ENCODE measurements around the gene STPG1.
"Not testable (repeated sequence)": the region's sequence is repeated elsewhere in the genome, so short reads cannot be mapped to it uniquely, and the experiment has no call there.

STPG1 gene

DNA sequence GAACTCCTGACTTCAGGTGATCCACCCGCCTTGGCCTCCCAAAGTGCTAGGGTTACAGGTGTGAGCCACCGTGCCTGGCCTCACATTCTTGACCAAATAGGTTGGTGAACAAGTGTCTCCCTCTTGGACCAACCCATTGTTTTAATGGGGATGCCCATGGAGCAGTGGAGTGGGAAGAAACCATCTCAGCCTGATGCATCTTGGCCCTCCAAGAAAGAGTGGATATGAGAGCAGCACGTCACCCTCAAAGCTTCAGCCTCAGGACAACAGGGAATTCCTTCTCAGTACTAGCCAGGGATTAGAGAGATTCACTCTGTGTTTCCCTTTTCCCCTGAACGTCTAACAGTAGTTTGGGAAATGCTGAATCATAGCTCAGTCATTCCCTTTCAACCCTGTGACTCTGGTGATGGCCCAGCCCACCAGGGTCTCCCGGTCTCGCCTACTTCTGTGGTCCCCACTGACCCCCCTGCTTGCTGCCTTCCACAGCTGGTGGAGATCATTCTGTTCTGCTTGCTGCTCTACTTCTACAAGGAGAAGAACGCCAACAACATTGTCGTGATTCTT lies 39.4 kb upstream of the STPG1 start:
- TF ChIP-seq CTCF (IDR thresholded peaks at IDR 0.05; ENCODE audit: low read depth, low read length, missing control alignments) = no peak
- Histone ChIP-seq H3K27me3 (replicated peaks) (no peaks in the 10 kb centered on the region), H3K27ac (no peak overlapping the region), H3K4me3 (ENCODE audit: low read depth, low read length) (no peak overlapping the region), H3K36me3 (replicated peaks) (peaks cover 6% of the 10 kb centered on the region)
- no peak for DNase-seq
- in situ Hi-C loops (cut with HindIII; ENCODE audit: low pct_ligation_motif_present, low sequenced_read_pairs) = no loop called here

DNA sequence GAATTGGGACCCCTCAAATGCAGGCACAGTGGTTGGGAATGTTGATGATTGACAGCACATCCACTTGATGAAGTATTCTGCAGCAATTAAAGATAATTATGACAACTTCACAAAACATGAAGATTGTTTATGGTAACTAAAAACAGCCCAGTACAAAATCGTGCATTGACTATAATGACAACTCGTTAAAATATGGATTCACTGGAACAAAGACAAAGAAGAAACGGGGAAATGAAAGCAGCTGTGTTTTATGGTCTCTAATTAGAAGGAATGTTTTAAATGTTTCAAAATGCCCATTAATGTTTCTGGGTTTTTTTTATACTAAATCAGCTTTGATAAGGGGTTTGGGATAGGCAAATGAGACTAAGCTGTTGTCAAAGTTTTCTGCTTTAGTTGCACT lies 38.2 kb upstream of the STPG1 start:
- H3K36me3 ChIP-seq (replicated peaks) = peaks cover 6% of the 10 kb centered on the region
- DNase-seq = no peak
- no peak overlapping the region for H3K27ac ChIP-seq
- H3K27me3 ChIP-seq (replicated peaks) = no peaks in the 10 kb centered on the region
- in situ Hi-C loops (cut with HindIII; ENCODE audit: low pct_ligation_motif_present, low sequenced_read_pairs) = no loop called here
- TF ChIP-seq CTCF (IDR thresholded peaks at IDR 0.05; ENCODE audit: low read depth, low read length, missing control alignments) = no peak
- H3K4me3 ChIP-seq (ENCODE audit: low read depth, low read length) = no peak overlapping the region

DNA sequence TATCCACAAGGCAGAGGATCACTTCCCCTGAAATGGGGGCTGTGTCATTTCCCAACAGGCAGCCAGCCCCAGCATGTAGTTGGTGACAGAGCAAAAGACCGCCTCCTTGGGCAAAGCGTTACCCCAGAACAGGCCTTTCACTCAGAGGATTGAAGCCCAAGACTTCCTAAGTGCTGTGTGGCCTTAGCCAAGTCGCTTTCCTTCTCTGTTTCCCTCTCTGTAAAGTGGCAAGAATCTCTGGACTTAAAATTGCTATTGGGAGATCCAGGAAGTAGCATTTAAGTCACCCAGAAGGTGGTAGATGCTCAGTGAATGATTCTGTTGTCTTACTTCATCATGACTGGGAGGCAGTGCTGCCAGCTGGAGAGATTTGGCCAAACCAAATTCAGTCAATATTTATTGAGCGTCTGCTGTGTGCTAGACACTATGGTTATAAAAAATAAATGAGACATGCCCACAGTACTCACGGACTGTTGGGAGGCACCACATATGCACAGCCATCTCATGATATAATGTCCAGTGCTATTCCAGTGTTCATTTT lies 37.3 kb upstream of the STPG1 start:
- Histone ChIP-seq H3K27me3 (replicated peaks) (no peaks in the 10 kb centered on the region), H3K4me3 (ENCODE audit: low read depth, low read length) (no peak overlapping the region), H3K36me3 (replicated peaks) (peaks cover 3% of the 10 kb centered on the region), H3K27ac (no peak overlapping the region)
- no peak for DNase-seq
- in situ Hi-C loops (cut with HindIII; ENCODE audit: low pct_ligation_motif_present, low sequenced_read_pairs) = no loop called here
- no peak for TF ChIP-seq CTCF (IDR thresholded peaks at IDR 0.05; ENCODE audit: low read depth, low read length, missing control alignments)

- in situ Hi-C loops (cut with HindIII; ENCODE audit: low pct_ligation_motif_present, low sequenced_read_pairs) = no loop called here
- H3K27me3 ChIP-seq (replicated peaks) = no peaks in the 10 kb centered on the region
- H3K27ac ChIP-seq = no peak overlapping the region
- no peak overlapping the region for H3K4me3 ChIP-seq (ENCODE audit: low read depth, low read length)
- no peak for DNase-seq
- TF ChIP-seq CTCF (IDR thresholded peaks at IDR 0.05; ENCODE audit: low read depth, low read length, missing control alignments) = no peak
- peaks cover 3% of the 10 kb centered on the region for H3K36me3 ChIP-seq (replicated peaks)
These were observed 36.7 kb upstream of the STPG1 start for GRCh38 chr1:24450316-24450715.

GRCh38 chr1:24446446-24446845 lies 32.9 kb upstream of the STPG1 start:
- in situ Hi-C loops (cut with HindIII; ENCODE audit: low pct_ligation_motif_present, low sequenced_read_pairs); H3K36me3 ChIP-seq (replicated peaks); H3K27me3 ChIP-seq (replicated peaks): not testable (repeated sequence)

DNA sequence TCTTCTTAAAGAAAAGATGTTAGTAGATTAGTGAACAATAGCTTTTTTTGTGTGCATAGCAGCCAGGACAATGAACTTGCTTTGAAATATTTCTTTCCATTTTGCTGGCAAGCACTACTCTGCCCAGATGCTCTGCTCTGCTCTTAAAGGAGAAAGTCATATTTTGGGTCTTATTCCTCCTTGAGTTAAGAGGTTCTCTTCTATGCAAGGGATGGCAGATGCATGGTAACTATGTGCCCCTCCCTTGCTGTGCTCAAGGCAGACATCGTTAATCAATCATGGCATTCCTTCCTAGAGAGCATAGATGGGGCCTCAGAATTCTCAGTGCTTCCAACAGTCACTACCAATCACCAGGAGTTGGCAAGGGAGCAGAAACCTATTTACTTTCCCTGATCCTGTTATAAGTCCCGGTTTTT lies 29.7 kb upstream of the STPG1 start:
- Histone ChIP-seq H3K4me3 (ENCODE audit: low read depth, low read length) (no peak overlapping the region), H3K27ac (no peak overlapping the region), H3K36me3 (replicated peaks) (no peaks in the 10 kb centered on the region), H3K27me3 (replicated peaks) (no peaks in the 10 kb centered on the region)
- no peak for TF ChIP-seq CTCF (IDR thresholded peaks at IDR 0.05; ENCODE audit: low read depth, low read length, missing control alignments)
- DNase-seq = no peak
- in situ Hi-C loops (cut with HindIII; ENCODE audit: low pct_ligation_motif_present, low sequenced_read_pairs) = no loop called here

More at GRCh38 chr1:24446446-24446845, 32.9 kb upstream of the STPG1 start:
- H3K27ac ChIP-seq; DNase-seq; H3K4me3 ChIP-seq (ENCODE audit: low read depth, low read length): not testable (repeated sequence)
